Suprapubic skin (tissue), 4 donors: ENCODE data around the gene NARF. TPM values are rescaled to one million over a fixed set of nuclear protein-coding genes. Genes with fewer than 3 reads are reported as not detected.
A peak's percentile ranks its signal among the peaks of the same experiment; 100 is the strongest.

Experiments
- DNase-seq, 2 donors: peaks; one replicate each; pipeline ENCODE4 v3.0.0-alpha.2; 2019; ENCODE audit warnings: low spot score in 2 of 2
- H3K27ac ChIP-seq: fragments of 200-600 bp; sonication (generic); one replicate; pipeline ENCODE4 v1.5.1; 2019
- H3K27me3 ChIP-seq: fragments of 200-600 bp; sonication (generic); one replicate; pipeline ENCODE4 v1.5.1; 2019
- H3K36me3 ChIP-seq: fragments of 200-600 bp; sonication (generic); one replicate; pipeline ENCODE4 v1.5.1; 2019
- H3K4me1 ChIP-seq: fragments of 200-600 bp; sonication (generic); one replicate; pipeline ENCODE4 v1.5.1; 2019
- H3K4me3 ChIP-seq: fragments of 200-600 bp; sonication (generic); one replicate; pipeline ENCODE4 v1.5.1; 2019; ENCODE audit warnings: mild to moderate bottlenecking
- H3K9me3 ChIP-seq: fragments of 200-600 bp; sonication (generic); one replicate; pipeline ENCODE4 v1.5.1; 2019
- CTCF ChIP-seq, 2 donors: fragments of 200-600 bp in 1 of 2; fragments of 450-650 bp in 1 of 2; sonication (generic) in 1 of 2; IDR thresholded peaks; one replicate each; pipeline ENCODE4 v1.5.1; 2016 to 2019; ENCODE audit warnings: antibody characterized with exemption in 2 of 2, mild to moderate bottlenecking in 1 of 2, moderate library complexity in 1 of 2
- EP300 ChIP-seq: sonication (generic); formaldehyde crosslinking; IDR thresholded peaks from one replicate; pipeline ENCODE4 v1.6.1; 2017; ENCODE audit warnings: antibody characterized with exemption
- POLR2A ChIP-seq, 2 donors: fragments of 450-650 bp; IDR thresholded peaks; one replicate each; pipeline ENCODE4 v1.6.1; 2017; ENCODE audit warnings: antibody characterized with exemption in 2 of 2, mild to moderate bottlenecking in 2 of 2, moderate library complexity in 2 of 2
- POLR2AphosphoS5 ChIP-seq, 3 donors: sonication (generic); formaldehyde crosslinking; IDR thresholded peaks; one replicate each; pipeline ENCODE4 v1.6.1; 2017; ENCODE audit warnings: antibody characterized with exemption in 3 of 3
- WGBS: methylation state at CpG from one replicate; pipeline ENCODE4 v1.1.5; 2018; 5-methylcytosine and 5-hydroxymethylcytosine counted together
- total RNA-seq, 4 donors: library from RNA; depleted of rRNA; stranded (reverse); fragments of >200 nt; gene quantifications; one replicate each; pipeline ENCODE4 v1.1.0, GENCODE V29; 2016

The NARF gene
- total RNA-seq, 4 donors from 2014 or later = 37.6 to 105 (median 44.7) TPM

- H3K27me3 ChIP-seq = no peaks in the 10 kb centered on the region
- H3K36me3 ChIP-seq = peaks cover 20% of the 10 kb centered on the region
- DNase-seq = no peak
- no peak overlapping the region for H3K27ac ChIP-seq
- no peak overlapping the region for H3K4me3 ChIP-seq
- peaks cover 52% of the 10 kb centered on the region for H3K4me1 ChIP-seq
- H3K9me3 ChIP-seq = no peaks in the 10 kb centered on the region
- no peak for TF ChIP-seq EP300
- TF ChIP-seq POLR2AphosphoS5 (IDR thresholded peaks at IDR 0.05) = no peak
- no peak for TF ChIP-seq CTCF (IDR thresholded peaks at IDR 0.05)
- TF ChIP-seq POLR2A (IDR thresholded peaks at IDR 0.05) = no peak
- whole genome bisulfite sequencing = 100% methylated on average over 1 of the region's 12 CpGs
These were observed 11.9 kb upstream of the NARF start for GRCh38 chr17:82446649-82447048.

GRCh38 chr17:82447876-82448275 is 10.7 kb upstream of the NARF start:
- no peak for DNase-seq
- Histone ChIP-seq H3K27me3 (no peaks in the 10 kb centered on the region), H3K27ac (no peak overlapping the region), H3K4me3 (no peak overlapping the region), H3K9me3 (no peaks in the 10 kb centered on the region), H3K4me1 (peaks cover 53% of the 10 kb centered on the region), H3K36me3 (peaks cover 10% of the 10 kb centered on the region)
- 89% methylated on average over 11 of the region's 11 CpGs for WGBS
- TF ChIP-seq POLR2A (IDR thresholded peaks at IDR 0.05) = no peak
- no peak for TF ChIP-seq EP300
- TF ChIP-seq CTCF (IDR thresholded peaks at IDR 0.05) = no peak
- no peak for TF ChIP-seq POLR2AphosphoS5 (IDR thresholded peaks at IDR 0.05)

- TF ChIP-seq CTCF (IDR thresholded peaks at IDR 0.05) (no peak), POLR2AphosphoS5 (IDR thresholded peaks at IDR 0.05) (no peak), EP300 (no peak), POLR2A (IDR thresholded peaks at IDR 0.05) (no peak)
- Histone ChIP-seq H3K36me3 (no peaks in the 10 kb centered on the region), H3K27me3 (no peaks in the 10 kb centered on the region), H3K9me3 (no peaks in the 10 kb centered on the region), H3K4me3 (peak overlapping the region; percentile 64), H3K27ac (peak overlapping the region; percentile 80), H3K4me1 (peaks cover 46% of the 10 kb centered on the region)
- DNase-seq = peak in 1 of 2 donors; percentile 78
- WGBS = 74% methylated on average over 21 of the region's 30 CpGs
These were observed 9.2 kb upstream of the NARF start for GRCh38 chr17:82449131-82449882.

GRCh38 chr17:82449883-82450356 is 8.6 kb upstream of the NARF start:
- Histone ChIP-seq H3K27me3 (no peaks in the 10 kb centered on the region), H3K4me1 (peaks cover 45% of the 10 kb centered on the region), H3K9me3 (no peaks in the 10 kb centered on the region), H3K36me3 (no peaks in the 10 kb centered on the region), H3K27ac (peak overlapping the region; percentile 80), H3K4me3 (peak overlapping the region; percentile 64)
- TF ChIP-seq POLR2A (IDR thresholded peaks at IDR 0.05) (no peak), EP300 (no peak), POLR2AphosphoS5 (IDR thresholded peaks at IDR 0.05) (no peak)
- peak in 1 of 2 donors; percentile 68 for DNase-seq
- WGBS = 43% methylated on average over 17 of the region's 18 CpGs

GRCh38 chr17:82450357-82451106 is 8.0 kb upstream of the NARF start, which contains the start of gene CYBC1:
Gene CYBC1 (minus strand): TSS chr17:82450752. CDS start chr17:82449254, 1,498 bp downstream.
- DNase-seq = peak; percentile 94 to 97
- H3K27me3 ChIP-seq = no peaks in the 10 kb centered on the region
- TF ChIP-seq CTCF (IDR thresholded peaks at IDR 0.05) (no peak), POLR2AphosphoS5 (IDR thresholded peaks at IDR 0.05) (peak in 2 of 3 donors; percentile 18 to 59), POLR2A (IDR thresholded peaks at IDR 0.05) (peak in 1 of 2 donors; percentile 39)
- WGBS = under 1% methylated on average over 70 of the region's 91 CpGs
- peak within 1 kb of the TSS; percentile 64 for H3K4me3 ChIP-seq
- no peaks in the 10 kb centered on the region for H3K9me3 ChIP-seq
- H3K27ac ChIP-seq = peak within 1 kb of the TSS; percentile 80
- no peaks in the 10 kb centered on the region for H3K36me3 ChIP-seq
- peaks cover 39% of the 10 kb centered on the region for H3K4me1 ChIP-seq
